HepG2 (cell line): ENCODE results near the gene FOXA3. TPM values are rescaled to one million over a fixed set of nuclear protein-coding genes. Genes with fewer than 3 reads are reported as not detected.

ENCODE experiments used
- AKAP8 ChIP-seq: sonication (generic); formaldehyde crosslinking; IDR thresholded peaks from 2 replicates; pipeline ENCODE4 v1.5.1; 2020; ENCODE audit warnings: mild to moderate bottlenecking, missing genetic modification reagents
- ATF7 ChIP-seq, 2 experiments: fragments of 450-650 bp in 1 of 2; sonication (generic) in 1 of 2; formaldehyde crosslinking in 1 of 2; IDR thresholded peaks; 2 replicates each; pipeline versions ENCODE4 v1.4.0 to v1.6.1; 2016 to 2020; ENCODE audit warnings: antibody characterized with exemption in 1 of 2, mild to moderate bottlenecking in 1 of 2, missing genetic modification reagents in 1 of 2
- ATF7-NPFF ChIP-seq: sonication (generic); formaldehyde crosslinking; IDR thresholded peaks from 2 replicates; pipeline ENCODE4 v1.8.1; 2023; ENCODE audit warnings: mild to moderate bottlenecking, low read depth, missing genetic modification reagents, moderate library complexity
- IRF2 ChIP-seq: IDR thresholded peaks from 2 replicates; pipeline ENCODE4 v1.6.1; 2018; ENCODE audit warnings: missing genetic modification reagents, missing compliant biosample characterization
- KLF15 ChIP-seq: sonication (generic); formaldehyde crosslinking; IDR thresholded peaks from 2 replicates; pipeline ENCODE4 v1.8.1; 2023; ENCODE audit warnings: borderline replicate concordance, mild to moderate bottlenecking, inconsistent platforms, missing genetic modification reagents, mixed read lengths
- MYC ChIP-seq: sonication (generic); formaldehyde crosslinking; IDR thresholded peaks from 2 replicates; pipeline ENCODE4 v1.9.0; 2021; ENCODE audit warnings: missing genetic modification reagents, borderline replicate concordance
- PRDM10 ChIP-seq: sonication (generic); formaldehyde crosslinking; IDR thresholded peaks from 2 replicates; pipeline ENCODE4 v1.4.0; 2020; ENCODE audit warnings: low read depth, missing genetic modification reagents
- ZFP36L1 ChIP-seq: sonication (generic); formaldehyde crosslinking; IDR thresholded peaks from 2 replicates; pipeline ENCODE4 v1.8.0; 2022; ENCODE audit warnings: mild to moderate bottlenecking, missing genetic modification reagents, moderate library complexity
- ZNF274 ChIP-seq: sonication (generic); formaldehyde crosslinking; IDR thresholded peaks from 2 replicates; pipeline ENCODE4 v1.5.1; 2020; ENCODE audit warnings: mild to moderate bottlenecking, missing genetic modification reagents
- ZNF619 ChIP-seq: sonication (generic); formaldehyde crosslinking; IDR thresholded peaks from 2 replicates; pipeline ENCODE4 v1.4.0; 2020; ENCODE audit warnings: mild to moderate bottlenecking, missing genetic modification reagents
- polyA plus RNA-seq, 8 experiments: library from polyadenylated mRNA; depleted of rRNA in 3 of 8; stranded (reverse) in 7 of 8; unstranded in 1 of 8; fragments of >200 nt; fragmentation: Illumina TruSeq in 4 of 8; extraction: Trizol in 4 of 8; gene quantifications; 2 replicates each; pipeline versions ENCODE4 v1.2.1 to v1.2.3, GENCODE V29; 2011 to 2016; ENCODE audit warnings: low read depth in 4 of 8, missing spikeins in 1 of 8, mixed read lengths in 1 of 8; ENCODE audit not compliant: insufficient read depth in 1 of 8
- total RNA-seq, 5 experiments: library from RNA; depleted of rRNA; stranded (reverse); fragments of >200 nt; fragmentation: Illumina TruSeq; extraction: Trizol; gene quantifications; 2 replicates each; pipeline ENCODE4 v1.2.3, GENCODE V29; 2016; ENCODE audit warnings: low read depth in 1 of 5
- TF ChIP-seq, protein P1 (sequence below), 2 experiments: sonication (generic) in 1 of 2; formaldehyde crosslinking in 1 of 2; IDR thresholded peaks; 2 replicates each; pipeline versions ENCODE4 v1.4.0 to v1.6.1; 2016 to 2020; ENCODE audit warnings: borderline replicate concordance in 1 of 2, low read depth in 1 of 2, mild to moderate bottlenecking in 1 of 2, missing genetic modification reagents in 1 of 2
- TF ChIP-seq, protein P2 (sequence below): IDR thresholded peaks from 2 replicates; pipeline ENCODE4 v1.6.1; 2016; ENCODE audit warnings: low read depth, control low read depth
- TF ChIP-seq, protein P3 (sequence below): IDR thresholded peaks from 2 replicates; pipeline ENCODE4 v1.6.1; 2016

The FOXA3 gene
- total and polyA plus RNA-seq, 2 of the 13 experiments (the other 11 are each of a cell fraction or from before 2014, with no cell fraction given), result 29.8 to 47.6 TPM

GRCh38 chr19:45886427-45887199, 22.5 kb downstream of the FOXA3 start (continued):
- TF ChIP-seq, protein P1, sequence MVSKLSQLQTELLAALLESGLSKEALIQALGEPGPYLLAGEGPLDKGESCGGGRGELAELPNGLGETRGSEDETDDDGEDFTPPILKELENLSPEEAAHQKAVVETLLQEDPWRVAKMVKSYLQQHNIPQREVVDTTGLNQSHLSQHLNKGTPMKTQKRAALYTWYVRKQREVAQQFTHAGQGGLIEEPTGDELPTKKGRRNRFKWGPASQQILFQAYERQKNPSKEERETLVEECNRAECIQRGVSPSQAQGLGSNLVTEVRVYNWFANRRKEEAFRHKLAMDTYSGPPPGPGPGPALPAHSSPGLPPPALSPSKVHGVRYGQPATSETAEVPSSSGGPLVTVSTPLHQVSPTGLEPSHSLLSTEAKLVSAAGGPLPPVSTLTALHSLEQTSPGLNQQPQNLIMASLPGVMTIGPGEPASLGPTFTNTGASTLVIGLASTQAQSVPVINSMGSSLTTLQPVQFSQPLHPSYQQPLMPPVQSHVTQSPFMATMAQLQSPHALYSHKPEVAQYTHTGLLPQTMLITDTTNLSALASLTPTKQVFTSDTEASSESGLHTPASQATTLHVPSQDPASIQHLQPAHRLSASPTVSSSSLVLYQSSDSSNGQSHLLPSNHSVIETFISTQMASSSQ (IDR thresholded peaks at IDR 0.05; ENCODE audit: low read depth), result peak; percentile 61
- TF ChIP-seq, protein P1 (CRISPR knock-in tag; IDR thresholded peaks at IDR 0.05; ENCODE audit: borderline replicate concordance), result peak; percentile 25; the same call in 1 of the 2 replicates
- TF ChIP-seq MYC (peak; percentile 47; the same call in 1 of the 2 replicates), ZFP36L1 (no peak), ATF7-NPFF (peak; percentile 13; the same call in 1 of the 2 replicates), ZNF274 (CRISPR knock-in tag) (0 out of 2 replicates have a peak, but pooled peaks have one; percentile 41), KLF15 (CRISPR knock-in tag) (0 out of 2 replicates have a peak, but pooled peaks have one; percentile 68), PRDM10 (CRISPR knock-in tag) (0 out of 2 replicates have a peak, but pooled peaks have one; percentile 84), AKAP8 (CRISPR knock-in tag) (no peak), ATF7 (IDR thresholded peaks at IDR 0.05) (no peak), ATF7 (CRISPR knock-in tag; IDR thresholded peaks at IDR 0.05) (no peak), IRF2 (CRISPR knock-in tag) (peak; percentile 84), ZNF619 (CRISPR knock-in tag) (0 out of 2 replicates have a peak, but pooled peaks have one; percentile 67)
- TF ChIP-seq, protein P2, sequence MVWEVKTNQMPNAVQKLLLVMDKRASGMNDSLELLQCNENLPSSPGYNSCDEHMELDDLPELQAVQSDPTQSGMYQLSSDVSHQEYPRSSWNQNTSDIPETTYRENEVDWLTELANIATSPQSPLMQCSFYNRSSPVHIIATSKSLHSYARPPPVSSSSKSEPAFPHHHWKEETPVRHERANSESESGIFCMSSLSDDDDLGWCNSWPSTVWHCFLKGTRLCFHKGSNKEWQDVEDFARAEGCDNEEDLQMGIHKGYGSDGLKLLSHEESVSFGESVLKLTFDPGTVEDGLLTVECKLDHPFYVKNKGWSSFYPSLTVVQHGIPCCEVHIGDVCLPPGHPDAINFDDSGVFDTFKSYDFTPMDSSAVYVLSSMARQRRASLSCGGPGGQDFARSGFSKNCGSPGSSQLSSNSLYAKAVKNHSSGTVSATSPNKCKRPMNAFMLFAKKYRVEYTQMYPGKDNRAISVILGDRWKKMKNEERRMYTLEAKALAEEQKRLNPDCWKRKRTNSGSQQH, result no peak
- TF ChIP-seq, protein P3, sequence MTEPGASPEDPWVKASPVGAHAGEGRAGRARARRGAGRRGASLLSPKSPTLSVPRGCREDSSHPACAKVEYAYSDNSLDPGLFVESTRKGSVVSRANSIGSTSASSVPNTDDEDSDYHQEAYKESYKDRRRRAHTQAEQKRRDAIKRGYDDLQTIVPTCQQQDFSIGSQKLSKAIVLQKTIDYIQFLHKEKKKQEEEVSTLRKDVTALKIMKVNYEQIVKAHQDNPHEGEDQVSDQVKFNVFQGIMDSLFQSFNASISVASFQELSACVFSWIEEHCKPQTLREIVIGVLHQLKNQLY (CRISPR knock-in tag), result 0 out of 2 replicates have a peak, but pooled peaks have one; percentile 23
